Stimulated activated CD4-positive, alpha-beta T cell treated with anti-CD3 and anti-CD28 coated beads, TNF-alpha, amount 100 ng/mL, for 48 hours (primary cell): ENCODE measurements around the gene ALCAM.
A peak's percentile ranks its signal among the peaks of the same experiment; 100 is the strongest.

ENCODE experiments used
- DNase-seq, 3 donors: peaks; one replicate each; pipeline ENCODE4 v3.0.0-alpha.2; 2020; ENCODE audit warnings: low read depth in 3 of 3

ALCAM gene

GRCh38 chr3:105356396-105356795 is 10.3 kb upstream of the ALCAM start:
- DNase-seq: no peak

DNA sequence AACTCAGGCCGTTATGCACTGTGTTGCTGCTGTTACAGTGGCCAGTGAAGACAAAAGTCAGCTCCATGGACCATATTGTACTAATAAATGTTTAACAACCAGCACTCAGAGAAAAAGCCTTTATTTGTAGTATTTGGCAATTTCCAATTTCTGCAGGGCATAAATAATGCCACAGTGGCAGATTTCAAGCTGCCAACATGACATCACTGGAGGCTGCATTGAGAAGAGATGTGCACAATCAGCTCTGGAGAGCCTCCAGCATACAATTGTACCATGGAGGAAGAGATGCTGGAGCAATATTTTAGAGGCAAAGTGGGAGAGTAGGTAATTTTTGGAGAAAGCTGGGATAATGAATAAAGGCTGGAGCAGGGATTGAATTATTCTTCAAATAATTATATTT is 9.7 kb upstream of the ALCAM start:
- no peak for DNase-seq

DNA sequence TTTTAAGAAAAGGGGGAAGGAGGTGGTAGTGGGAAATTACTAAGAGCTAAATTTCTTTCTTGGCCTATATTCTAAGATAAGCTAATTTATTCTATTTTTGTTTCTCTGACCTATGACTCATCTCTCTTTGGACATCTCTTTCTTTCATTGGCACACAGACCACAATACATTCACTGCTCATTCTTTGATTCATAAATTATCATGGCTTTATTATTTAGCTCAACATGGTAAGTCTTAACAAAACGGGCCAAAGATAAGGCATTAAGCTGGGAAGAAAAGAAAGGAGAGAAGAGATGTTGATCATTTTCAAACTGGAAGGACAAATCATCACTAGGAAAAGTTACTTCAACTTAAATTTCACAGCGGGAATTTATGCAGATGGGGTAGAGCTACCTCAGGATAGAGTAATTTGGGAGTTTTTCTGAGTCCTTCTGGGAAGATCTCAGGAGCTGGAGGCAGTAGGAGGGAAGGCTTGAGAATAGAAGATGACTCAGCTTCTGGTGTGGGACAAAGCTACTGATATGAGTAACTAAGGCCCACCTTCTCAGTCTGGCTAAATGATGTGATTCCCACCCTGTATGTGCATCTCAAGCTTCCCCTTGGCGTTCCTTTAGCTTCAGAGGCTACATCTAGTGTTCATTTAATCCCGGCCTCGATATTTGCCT is 7.5 kb upstream of the ALCAM start:
- no peak for DNase-seq

GRCh38 chr3:105360003-105360402 is 6.7 kb upstream of the ALCAM start:
- no peak for DNase-seq

DNA sequence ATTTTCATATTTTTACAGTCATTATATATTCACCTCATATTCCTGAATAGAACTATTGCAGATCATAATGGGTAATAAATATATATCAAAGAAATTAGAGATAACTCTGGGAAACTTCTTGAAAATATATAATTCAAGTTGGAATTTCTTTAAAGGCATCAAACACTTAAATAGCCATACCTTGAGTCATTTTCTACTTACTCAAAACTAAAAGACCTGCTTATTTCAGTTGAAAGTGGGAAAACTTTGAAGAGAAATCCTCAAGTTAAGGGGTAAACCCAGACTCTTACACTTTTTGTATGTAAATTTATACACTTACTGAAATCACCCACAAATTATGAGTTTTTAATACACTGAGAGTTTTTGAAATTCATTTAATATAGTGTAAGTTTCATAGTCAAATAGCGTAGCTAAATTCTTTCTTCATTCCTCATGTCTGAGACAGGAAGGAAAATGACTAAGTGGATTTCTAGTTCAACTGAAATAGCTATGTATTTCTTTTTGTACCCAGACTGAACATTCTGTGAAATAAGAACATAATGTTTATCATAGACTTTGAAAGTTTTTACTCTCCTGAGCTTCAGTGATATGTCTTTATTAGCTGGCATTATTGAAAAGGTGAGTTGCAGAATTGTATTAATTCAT is 4.6 kb upstream of the ALCAM start:
- DNase-seq: no peak

DNA sequence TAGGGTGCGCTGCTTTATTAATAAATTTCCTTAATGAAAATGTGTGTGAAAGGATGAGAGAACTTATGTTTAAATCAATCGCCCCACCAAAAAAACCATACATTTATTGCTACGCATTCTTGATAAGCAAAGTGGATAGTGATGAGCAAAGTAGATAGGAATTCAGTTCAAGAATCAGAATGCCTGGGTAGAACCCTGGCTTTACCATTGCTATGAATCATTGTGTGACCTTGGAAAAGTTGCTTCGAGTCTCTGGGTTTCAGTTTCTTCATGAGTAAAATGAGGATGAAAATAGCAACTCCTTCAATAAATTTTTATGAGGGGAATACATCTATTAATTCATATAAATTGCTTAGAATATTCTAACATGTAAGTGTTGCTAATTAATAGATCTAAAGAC is 2.6 kb upstream of the ALCAM start:
- no peak for DNase-seq

DNA sequence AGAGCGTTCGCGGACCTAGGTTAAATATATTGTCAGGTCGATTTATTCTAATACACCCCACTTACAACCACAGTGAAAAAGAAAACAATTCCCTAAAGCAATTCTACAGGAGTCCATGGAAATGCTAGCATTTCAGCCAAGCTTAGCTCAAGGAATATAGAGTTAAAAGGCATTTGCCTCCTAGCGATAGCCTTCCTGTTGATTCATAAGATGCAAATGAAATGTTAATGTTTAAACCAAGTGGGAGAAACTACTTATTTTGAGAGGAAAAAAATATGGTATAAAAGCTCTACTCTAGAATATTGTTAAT is 1.7 kb upstream of the ALCAM start:
- no peak for DNase-seq

DNA sequence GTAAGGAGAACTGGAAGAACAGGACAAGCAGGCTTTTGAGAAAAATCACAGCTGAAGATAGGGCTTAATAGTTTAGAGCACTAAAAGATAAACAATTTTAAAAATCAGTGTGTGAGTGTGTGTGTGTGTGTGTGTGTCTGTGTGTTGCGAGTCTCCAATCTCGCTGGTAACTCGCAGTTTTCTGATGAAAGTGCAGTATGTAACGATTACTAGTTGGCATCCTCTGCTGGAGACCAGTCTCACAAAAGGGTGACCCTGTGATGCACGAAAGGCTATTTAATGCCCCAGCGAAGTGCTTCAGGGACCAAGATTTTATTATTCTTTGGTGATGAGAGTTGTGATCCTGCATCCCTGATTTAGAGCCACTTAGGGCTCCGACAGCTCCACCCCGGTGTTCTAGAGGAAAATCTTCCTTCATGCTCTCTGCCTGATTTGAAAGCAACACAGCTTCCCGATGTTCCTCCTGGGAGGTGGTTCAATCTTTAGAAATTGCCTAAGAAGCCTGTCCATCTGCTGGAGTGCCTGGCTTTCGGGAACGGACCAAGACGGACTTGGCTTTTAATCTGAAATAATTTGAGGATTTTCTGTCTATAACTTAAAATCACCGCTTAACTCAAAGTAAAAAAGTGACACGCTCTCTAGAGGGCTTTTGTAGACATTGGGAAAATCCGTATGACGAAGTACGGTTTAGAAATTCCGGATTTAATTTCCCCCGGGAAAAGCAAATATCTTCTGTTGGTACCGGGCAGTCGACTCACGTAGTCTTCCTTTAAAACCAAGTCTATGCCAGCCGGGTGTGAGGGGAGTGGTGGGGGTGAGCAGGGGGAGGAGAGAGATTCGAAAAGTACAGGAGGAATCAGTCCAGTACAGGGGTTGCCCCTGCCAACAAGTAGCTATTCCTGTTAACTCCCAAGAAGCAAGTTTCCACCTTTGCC is 1.1 kb upstream of the ALCAM start:
- DNase-seq: no peak

- DNase-seq: no peak
Measured at GRCh38 chr3:105367063-105367405, 325 bp downstream of the ALCAM start.

GRCh38 chr3:105367406-105368213 is 901 bp downstream of the ALCAM start:
- DNase-seq: peak; percentile 68 to 85 (median 80)

- DNase-seq: peak; percentile 56 to 73 (median 69)
Measured at GRCh38 chr3:105368566-105369499, 2.1 kb downstream of the ALCAM start.

- peak in 1 of 3 donors; percentile 21 for DNase-seq
Measured at GRCh38 chr3:105369500-105370371, 3.0 kb downstream of the ALCAM start.

DNA sequence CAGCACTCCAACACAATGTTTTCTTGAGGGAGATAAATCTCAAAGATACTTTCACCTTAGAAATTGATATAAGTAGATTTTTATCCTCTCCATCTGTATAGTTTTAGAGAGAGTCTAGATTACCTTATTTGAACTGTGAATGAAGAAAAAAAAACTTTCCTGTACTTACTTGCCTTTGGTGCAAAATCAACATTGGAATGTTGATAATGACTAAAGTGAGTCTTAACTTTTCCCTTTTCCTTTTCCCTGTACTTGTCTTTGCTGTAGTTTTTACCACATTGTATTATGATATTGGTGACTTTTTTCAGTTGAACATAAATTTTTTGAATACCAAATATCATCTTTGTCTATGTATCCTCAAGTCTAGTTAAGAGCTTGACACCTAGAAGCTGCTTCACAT is 6.7 kb downstream of the ALCAM start:
- DNase-seq: no peak

DNA sequence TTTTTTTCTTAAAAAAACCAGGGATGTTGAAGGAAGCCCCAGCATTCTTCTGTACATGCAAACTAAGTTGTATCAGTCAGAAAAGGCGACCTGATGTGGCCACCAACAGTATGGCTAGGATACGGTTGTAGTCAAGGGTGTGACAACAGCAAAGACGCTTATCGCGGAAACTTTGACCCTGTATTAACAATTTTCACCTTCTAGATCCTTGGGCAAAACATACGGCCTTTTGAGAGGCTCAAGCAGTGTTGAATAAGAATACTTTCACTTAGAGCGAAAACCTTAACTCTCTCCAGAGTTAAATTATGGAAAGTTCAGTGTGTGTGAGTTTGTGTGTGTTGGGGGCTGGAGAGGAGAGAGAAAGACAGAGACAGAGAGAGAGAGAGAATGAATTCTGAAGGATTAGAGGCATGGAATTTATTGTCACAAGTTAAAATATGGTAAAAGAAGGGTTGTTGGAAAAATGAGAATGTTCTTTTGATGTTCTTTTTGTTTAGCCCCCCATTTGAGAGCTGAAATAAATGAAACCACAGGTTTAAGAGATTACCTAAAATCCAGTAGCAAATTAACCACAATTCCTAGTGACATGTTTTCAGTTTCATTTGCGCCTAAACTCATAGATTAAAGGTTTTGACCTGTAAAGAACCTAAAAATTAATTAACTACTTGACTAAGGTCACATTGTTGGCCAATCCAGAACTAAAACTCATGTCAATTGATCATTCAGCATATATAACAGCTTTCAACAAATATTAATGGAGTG is 9.2 kb downstream of the ALCAM start:
- no peak for DNase-seq

DNA sequence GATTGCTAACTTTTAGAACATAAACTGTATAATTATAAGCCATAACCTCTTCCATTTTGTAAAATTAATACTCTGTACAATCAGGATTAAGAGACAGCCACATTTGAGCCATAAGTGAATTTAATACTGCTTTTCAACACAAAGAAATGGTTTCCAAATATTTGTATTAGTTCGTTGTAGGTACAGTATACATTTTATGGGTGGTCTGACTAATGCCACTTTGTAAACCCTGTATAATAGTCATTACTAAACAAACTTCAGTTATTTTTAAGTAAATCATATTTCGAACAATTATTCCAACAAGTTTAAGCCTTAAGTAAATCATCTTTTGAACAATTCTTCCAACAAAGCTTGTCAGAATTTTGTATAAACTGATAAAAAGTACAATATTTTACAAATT is 11.0 kb downstream of the ALCAM start:
- no peak for DNase-seq

- no peak for DNase-seq
Measured at GRCh38 chr3:105385179-105385578, 18.5 kb downstream of the ALCAM start.

DNA sequence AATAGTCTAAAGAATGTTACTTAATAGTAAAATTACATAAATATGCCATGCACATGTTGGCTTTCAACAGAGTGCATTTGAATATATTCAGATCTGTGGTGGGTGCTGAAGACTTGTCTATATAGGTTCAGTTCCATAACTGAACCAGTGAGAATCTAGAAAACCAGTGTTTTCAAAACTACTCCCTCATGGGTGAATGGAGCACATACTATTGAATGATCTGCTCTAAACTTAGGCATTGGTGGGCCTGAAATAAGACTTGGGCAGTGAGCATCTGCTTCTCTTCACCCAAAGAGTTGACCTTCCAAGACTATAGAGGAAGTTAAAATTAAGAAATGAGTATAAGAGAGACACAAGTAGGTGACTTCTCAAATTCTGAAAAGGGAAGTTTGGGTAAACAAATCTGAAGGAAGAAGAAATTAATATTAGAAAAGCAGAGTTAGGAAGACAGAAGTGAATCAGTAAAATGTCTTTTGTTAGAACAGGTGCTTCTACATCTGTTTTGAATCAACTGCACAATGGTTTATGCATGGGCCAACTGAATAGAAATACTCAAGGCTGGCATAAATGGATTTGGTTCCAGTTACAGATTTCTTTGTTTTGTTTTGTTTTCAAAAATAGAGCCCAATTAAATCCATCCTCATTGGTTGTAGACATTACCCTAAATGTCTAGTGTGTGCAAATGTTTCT is 19.3 kb downstream of the ALCAM start:
- DNase-seq: no peak

DNA sequence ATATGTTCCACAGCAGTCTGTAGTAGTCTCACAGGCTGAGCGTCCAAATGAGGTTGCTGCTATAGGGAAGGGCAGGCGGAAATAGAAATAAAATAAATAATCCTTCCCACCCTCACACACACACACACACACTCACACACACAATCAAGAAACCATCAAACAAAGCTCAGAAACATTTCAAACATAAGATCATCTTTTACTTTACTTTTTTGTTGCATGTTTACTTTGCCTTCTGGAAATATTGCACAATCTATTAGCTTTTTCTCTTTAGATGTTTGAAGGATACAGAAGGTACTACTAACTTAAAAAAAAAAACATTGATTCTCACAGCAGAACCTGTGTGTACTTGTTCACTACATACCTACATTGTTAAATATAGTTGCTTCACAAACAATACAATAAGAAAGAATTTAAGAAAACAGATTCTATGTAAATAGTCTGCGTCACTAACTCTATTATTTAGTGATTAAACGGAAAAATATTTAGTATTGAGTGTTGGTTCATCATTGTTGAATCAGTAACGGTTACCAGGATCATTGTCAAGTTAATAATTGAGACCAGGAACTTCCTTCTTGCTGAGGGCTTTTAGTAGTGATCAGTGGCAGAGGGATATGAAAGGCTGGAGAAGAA is 20.5 kb downstream of the ALCAM start:
- no peak for DNase-seq
